Esophagus muscularis mucosa (tissue), 4 donors: ENCODE results near the gene EFTUD2. TPM values are rescaled to one million over a fixed set of nuclear protein-coding genes. Genes with fewer than 3 reads are reported as not detected.

ENCODE experiments used
- DNase-seq: peaks from one replicate; pipeline ENCODE4 v3.0.0-alpha.2; 2017; ENCODE audit errors: extremely low spot score
- H3K27ac ChIP-seq, 4 donors: fragments of 200-600 bp; sonication (generic); replicated peaks in 1 of 4; 1 replicate in 3 of 4; 2 replicates in 1 of 4; pipeline ENCODE4 v1.5.1; 2016 to 2019; ENCODE audit warnings: mild to moderate bottlenecking in 1 of 4
- H3K27me3 ChIP-seq, 4 donors: fragments of 200-600 bp; sonication (generic); one replicate each; pipeline versions ENCODE4 v1.5.1 to v1.6.0; 2016 to 2019
- H3K36me3 ChIP-seq, 4 donors: fragments of 200-600 bp; sonication (generic); one replicate each; pipeline ENCODE4 v1.5.1; 2016 to 2019
- H3K4me1 ChIP-seq, 4 donors: fragments of 200-600 bp; sonication (generic); one replicate each; pipeline ENCODE4 v1.5.1; 2016 to 2019
- H3K4me3 ChIP-seq, 4 donors: fragments of 200-600 bp; sonication (generic); 1 replicate in 2 of 4; 2 replicates in 2 of 4; pipeline ENCODE4 v1.5.1; 2016 to 2019; ENCODE audit warnings: mild to moderate bottlenecking in 4 of 4, moderate library complexity in 1 of 4
- H3K9me3 ChIP-seq, 4 donors: fragments of 200-600 bp; sonication (generic); 1 replicate in 3 of 4; 2 replicates in 1 of 4; pipeline ENCODE4 v1.5.1; 2016 to 2019
- CTCF ChIP-seq, 3 experiments: fragments of 200-600 bp in 2 of 3; fragments of 450-650 bp in 1 of 3; sonication (generic) in 2 of 3; IDR thresholded peaks; one replicate each; pipeline ENCODE4 v1.5.1; 2017 to 2019; ENCODE audit warnings: antibody characterized with exemption in 3 of 3, mild to moderate bottlenecking in 2 of 3, moderate library complexity in 1 of 3
- EP300 ChIP-seq: sonication (generic); formaldehyde crosslinking; IDR thresholded peaks from one replicate; pipeline ENCODE4 v1.6.1; 2017; ENCODE audit warnings: antibody characterized with exemption
- POLR2A ChIP-seq: fragments of 450-650 bp; IDR thresholded peaks from one replicate; pipeline ENCODE4 v1.6.1; 2017; ENCODE audit warnings: antibody characterized with exemption, moderate library complexity, mild to moderate bottlenecking, low read depth
- POLR2AphosphoS5 ChIP-seq, 2 donors: sonication (generic); formaldehyde crosslinking; IDR thresholded peaks; one replicate each; pipeline ENCODE4 v1.6.1; 2017; ENCODE audit warnings: antibody characterized with exemption in 2 of 2
- WGBS: methylation state at CpG from one replicate; pipeline ENCODE4 v1.1.5; 2018; 5-methylcytosine and 5-hydroxymethylcytosine counted together
- intact Hi-C: fragments of 100-400 bp; cut with DNase I; formaldehyde crosslinking; loops from one replicate; pipeline ENCODE4 v1.15.1; 2023
- total RNA-seq, 4 donors: library from RNA; depleted of rRNA; stranded (reverse); fragments of >200 nt; gene quantifications; one replicate each; pipeline versions ENCODE4 v1.1.0 to v1.2.1, GENCODE V29; 2016

EFTUD2 gene
- total RNA-seq, 4 donors from 2014 or later, result 46.0 to 49.7 (median 48.3) TPM

GRCh38 chr17:44862278-44862914 lies 36.8 kb downstream of the EFTUD2 start:
- no peak for DNase-seq
- H3K27me3 ChIP-seq, result no peaks in the 10 kb centered on the region
- H3K9me3 ChIP-seq, result no peaks in the 10 kb centered on the region
- no peak overlapping the region for H3K4me3 ChIP-seq
- H3K27ac ChIP-seq, result no peak overlapping the region
- peaks cover 0 to 11% (median 2%) of the 10 kb centered on the region in 4 donors for H3K4me1 ChIP-seq
- 87% methylated on average over 7 of the region's 9 CpGs for WGBS
- intact Hi-C loops, result no loop called here
- H3K36me3 ChIP-seq, result peaks cover 62 to 95% (median 90%) of the 10 kb centered on the region in 4 donors
- TF ChIP-seq CTCF (IDR thresholded peaks at IDR 0.05), result no peak
- no peak for TF ChIP-seq POLR2AphosphoS5 (IDR thresholded peaks at IDR 0.05)

GRCh38 chr17:44859701-44860100 lies 39.5 kb downstream of the EFTUD2 start:
- intact Hi-C loops, result no loop called here
- no peak overlapping the region for H3K4me3 ChIP-seq
- WGBS, result 87% methylated on average over 5 of the region's 5 CpGs
- no peak for TF ChIP-seq POLR2AphosphoS5 (IDR thresholded peaks at IDR 0.05)
- no peak for DNase-seq
- no peaks in the 10 kb centered on the region for H3K27me3 ChIP-seq
- peaks cover 89 to 100% (median 99%) of the 10 kb centered on the region in 4 donors for H3K36me3 ChIP-seq
- H3K4me1 ChIP-seq, result peaks cover 0 to 7% (median under 1%) of the 10 kb centered on the region in 4 donors
- H3K9me3 ChIP-seq, result no peaks in the 10 kb centered on the region
- no peak overlapping the region for H3K27ac ChIP-seq

GRCh38 chr17:44854192-44854591 lies 45.1 kb downstream of the EFTUD2 start:
- H3K27ac ChIP-seq, result no peak overlapping the region
- no peak for DNase-seq
- no peaks in the 10 kb centered on the region for H3K4me1 ChIP-seq
- WGBS, result 96% methylated on average over 5 of the region's 5 CpGs
- no peaks in the 10 kb centered on the region for H3K27me3 ChIP-seq
- peaks cover 82 to 97% (median 94%) of the 10 kb centered on the region in 4 donors for H3K36me3 ChIP-seq
- intact Hi-C loops, result no loop called here
- H3K9me3 ChIP-seq, result no peaks in the 10 kb centered on the region
- no peak overlapping the region for H3K4me3 ChIP-seq
- TF ChIP-seq POLR2A (no peak), POLR2AphosphoS5 (IDR thresholded peaks at IDR 0.05) (no peak), EP300 (no peak), CTCF (IDR thresholded peaks at IDR 0.05) (no peak)

- Histone ChIP-seq H3K4me3 (no peak overlapping the region), H3K36me3 (peaks cover 51 to 64% (median 60%) of the 10 kb centered on the region in 4 donors), H3K4me1 (no peaks in the 10 kb centered on the region), H3K27ac (peak overlapping the region in 2 of 4 donors; percentile 18 to 25), H3K27me3 (no peaks in the 10 kb centered on the region), H3K9me3 (no peaks in the 10 kb centered on the region)
- 92% methylated on average over 5 of the region's 5 CpGs for WGBS
- DNase-seq, result no peak
- TF ChIP-seq CTCF (IDR thresholded peaks at IDR 0.05), result no peak
- no peak for TF ChIP-seq EP300
- TF ChIP-seq POLR2A, result no peak
- TF ChIP-seq POLR2AphosphoS5 (IDR thresholded peaks at IDR 0.05), result no peak
- intact Hi-C loops, result no loop called here
Measured at GRCh38 chr17:44850612-44851011, 48.6 kb downstream of the EFTUD2 start.

- H3K27me3 ChIP-seq, result no peaks in the 10 kb centered on the region
- no peaks in the 10 kb centered on the region for H3K4me1 ChIP-seq
- TF ChIP-seq EP300 (no peak), POLR2AphosphoS5 (IDR thresholded peaks at IDR 0.05) (no peak), POLR2A (no peak), CTCF (IDR thresholded peaks at IDR 0.05) (no peak)
- intact Hi-C loops, result no loop called here
- no peaks in the 10 kb centered on the region for H3K9me3 ChIP-seq
- no peak overlapping the region for H3K4me3 ChIP-seq
- WGBS, result 89% methylated on average over 7 of the region's 7 CpGs
- H3K27ac ChIP-seq, result peak overlapping the region in 1 of 4 donors; percentile 18
- DNase-seq, result no peak
- H3K36me3 ChIP-seq, result peaks cover 45 to 58% (median 54%) of the 10 kb centered on the region in 4 donors
Measured at GRCh38 chr17:44850025-44850424, 49.2 kb downstream of the EFTUD2 start.
